Left lung (tissue), 10 donors: ENCODE results near the gene BDKRB1. TPM values are rescaled to one million over a fixed set of nuclear protein-coding genes. Genes with fewer than 3 reads are reported as not detected.

Experiments
- ATAC-seq: fragments of 200-7000 bp; cut with Tn5 transposase; one replicate; pipeline ENCODE4 v1.9.1; 2020; ENCODE audit warnings: moderate library complexity
- DNase-seq, 4 donors: peaks; one replicate each; pipeline ENCODE4 v3.0.0-alpha.2; 2013 to 2020
- H3K27ac ChIP-seq, 2 donors: fragments of 200-600 bp; sonication (generic) in 1 of 2; one replicate each; pipeline versions ENCODE4 v1.5.0 to v1.8.0; 2020 to 2021
- H3K27me3 ChIP-seq, 2 donors: fragments of 200-600 bp; sonication (generic) in 1 of 2; one replicate each; pipeline versions ENCODE4 v1.5.0 to v1.8.0; 2020 to 2021
- H3K36me3 ChIP-seq, 2 donors: fragments of 200-600 bp; sonication (generic) in 1 of 2; one replicate each; pipeline versions ENCODE4 v1.5.0 to v1.8.0; 2020 to 2021
- H3K4me1 ChIP-seq, 2 donors: fragments of 200-600 bp; one replicate each; pipeline ENCODE4 v1.8.0; 2021
- H3K4me3 ChIP-seq, 2 donors: fragments of 200-600 bp; sonication (generic) in 1 of 2; one replicate each; pipeline versions ENCODE4 v1.5.0 to v1.8.0; 2020 to 2021; ENCODE audit warnings: mild to moderate bottlenecking in 1 of 2
- H3K9me3 ChIP-seq, 2 donors: fragments of 200-600 bp; sonication (generic) in 1 of 2; one replicate each; pipeline versions ENCODE4 v1.5.0 to v1.8.0; 2020 to 2021
- CTCF ChIP-seq, 2 donors: fragments of 200-600 bp; sonication (generic) in 1 of 2; IDR thresholded peaks; one replicate each; pipeline versions ENCODE4 v1.5.0 to v1.8.0; 2021; ENCODE audit warnings: antibody characterized with exemption in 2 of 2
- intact Hi-C, 2 donors: fragments of 100-400 bp; cut with DNase I; formaldehyde crosslinking; loops; one replicate each; pipeline versions ENCODE4 v1.11.2 to v1.14.2; 2022
- polyA plus RNA-seq, 6 donors: library from polyadenylated mRNA; unstranded; fragments of 120-200 nt; gene quantifications; one replicate each; pipeline ENCODE4 v1.2.1, GENCODE V29; 2013; ENCODE audit not compliant: insufficient read length in 6 of 6
- total RNA-seq, 2 donors: library from RNA; stranded (reverse); fragmentation: NEBNext Ultra II Directional; extraction: Animal tissue kit (Norgen Biotek cat#: 25700); gene quantifications; one replicate each; pipeline ENCODE4 v1.2.1, GENCODE V29; 2021
- donor health status: DM: no; HTN: yes; CAD: no.
- donor health status: DM: no; HTN: no; CAD: no.

The BDKRB1 gene
- total and polyA plus RNA-seq, 8 donors, result 0.24 to 0.99 (median 0.35) TPM; not detected in 1

- H3K27ac ChIP-seq, result no peak overlapping the region
- H3K9me3 ChIP-seq, result peaks cover 0 to 3% of the 10 kb centered on the region in 2 donors
- ATAC-seq, result peak; percentile 69
- DNase-seq, result no peak
- TF ChIP-seq CTCF (IDR thresholded peaks at IDR 0.05), result no peak
- H3K27me3 ChIP-seq, result no peaks in the 10 kb centered on the region
- H3K4me3 ChIP-seq, result no peak overlapping the region
- intact Hi-C loops, result no loop called here
- H3K36me3 ChIP-seq, result no peaks in the 10 kb centered on the region
- no peaks in the 10 kb centered on the region for H3K4me1 ChIP-seq
These were observed 30.3 kb upstream of the BDKRB1 start for GRCh38 chr14:96225745-96226151.

GRCh38 chr14:96227428-96227827 lies 28.6 kb upstream of the BDKRB1 start:
- Histone ChIP-seq H3K4me3 (no peak overlapping the region), H3K27ac (no peak overlapping the region), H3K27me3 (no peaks in the 10 kb centered on the region), H3K9me3 (peaks cover 0 to 3% of the 10 kb centered on the region in 2 donors), H3K4me1 (no peaks in the 10 kb centered on the region), H3K36me3 (no peaks in the 10 kb centered on the region)
- DNase-seq (no peak), ATAC-seq (no peak)
- TF ChIP-seq CTCF (IDR thresholded peaks at IDR 0.05), result no peak
- intact Hi-C loops, result no loop called here

- Histone ChIP-seq H3K36me3 (no peaks in the 10 kb centered on the region), H3K4me3 (no peak overlapping the region), H3K4me1 (no peaks in the 10 kb centered on the region), H3K27ac (no peak overlapping the region), H3K27me3 (no peaks in the 10 kb centered on the region), H3K9me3 (peaks cover 0 to 3% of the 10 kb centered on the region in 2 donors)
- no peak for ATAC-seq
- intact Hi-C loops, result no loop called here
- no peak for DNase-seq
- TF ChIP-seq CTCF (IDR thresholded peaks at IDR 0.05), result no peak
These were observed 26.7 kb upstream of the BDKRB1 start for GRCh38 chr14:96229315-96229714.

GRCh38 chr14:96231056-96231455 lies 25.0 kb upstream of the BDKRB1 start:
- H3K4me1 ChIP-seq, result no peaks in the 10 kb centered on the region
- intact Hi-C loops, result no loop called here
- no peaks in the 10 kb centered on the region for H3K27me3 ChIP-seq
- H3K36me3 ChIP-seq, result no peaks in the 10 kb centered on the region
- no peak overlapping the region for H3K27ac ChIP-seq
- DNase-seq (no peak), ATAC-seq (no peak)
- H3K4me3 ChIP-seq, result no peak overlapping the region
- TF ChIP-seq CTCF (IDR thresholded peaks at IDR 0.05), result no peak
- H3K9me3 ChIP-seq, result peaks cover 0 to 3% of the 10 kb centered on the region in 2 donors

GRCh38 chr14:96231526-96232130 lies 24.4 kb upstream of the BDKRB1 start:
- intact Hi-C loops, result no loop called here
- no peaks in the 10 kb centered on the region for H3K4me1 ChIP-seq
- H3K4me3 ChIP-seq, result no peak overlapping the region
- ATAC-seq (no peak), DNase-seq (no peak)
- no peak overlapping the region for H3K27ac ChIP-seq
- no peak for TF ChIP-seq CTCF (IDR thresholded peaks at IDR 0.05)
- no peaks in the 10 kb centered on the region for H3K27me3 ChIP-seq
- peaks cover 0 to 3% of the 10 kb centered on the region in 2 donors for H3K9me3 ChIP-seq
- no peaks in the 10 kb centered on the region for H3K36me3 ChIP-seq
